ENCODE results near the gene FAM184A.

The FAM184A gene

DNA sequence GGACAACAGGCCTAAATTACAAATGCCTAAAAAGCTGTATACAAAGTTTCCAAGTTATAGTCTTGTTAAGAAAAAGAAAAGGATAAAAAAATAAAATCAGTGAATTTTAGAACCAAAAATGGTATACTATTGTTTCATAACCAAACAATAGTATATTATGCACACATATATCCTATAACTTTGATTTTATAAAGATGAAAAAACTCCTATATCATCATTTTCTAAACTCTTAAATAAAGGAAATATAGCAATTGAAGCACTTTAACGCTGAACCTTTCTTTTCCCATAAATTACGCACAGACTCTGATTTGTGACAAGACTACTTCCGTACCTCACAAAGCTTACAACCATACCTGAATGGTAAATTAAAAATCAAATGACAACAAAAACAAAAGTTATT lies 107.6 kb downstream of the FAM184A start:
- no peaks in the 10 kb centered on the region for H3K36me3 ChIP-seq (ENCODE audit: insufficient read depth, low read length)
- no peak overlapping the region for H3K9ac ChIP-seq (ENCODE audit: low read depth, low read length, poor library complexity, severe bottlenecking)
- no peaks in the 10 kb centered on the region for H3K9me3 ChIP-seq (ENCODE audit: insufficient read depth, low read depth, low read length)
- H3K4me1 ChIP-seq (ENCODE audit: insufficient read depth, low read length, poor library complexity, severe bottlenecking): no peaks in the 10 kb centered on the region
- no peak overlapping the region for H3K4me2 ChIP-seq (ENCODE audit: low read depth, low read length, poor library complexity, severe bottlenecking)
- no peaks in the 10 kb centered on the region for H4K20me1 ChIP-seq (ENCODE audit: insufficient read depth, low read length, poor library complexity, severe bottlenecking)
- no peak overlapping the region for H3K4me3 ChIP-seq (ENCODE audit: low read length, poor library complexity, severe bottlenecking)
- H2AFZ ChIP-seq (ENCODE audit: low read length): no peak overlapping the region
- H3F3A ChIP-seq (ENCODE audit: low read depth): no peaks in the 10 kb centered on the region
- H3K27me3 ChIP-seq (ENCODE audit: insufficient read depth, low read length, poor library complexity, severe bottlenecking): no peaks in the 10 kb centered on the region
- H3K9me2 ChIP-seq (replicated peaks; ENCODE audit: low read depth, low read length): no peaks in the 10 kb centered on the region
- H3K79me2 ChIP-seq (ENCODE audit: insufficient read depth, low read length): no peaks in the 10 kb centered on the region
- no peak for TF ChIP-seq EZH2phosphoT487 (IDR thresholded peaks at IDR 0.05; ENCODE audit: borderline replicate concordance)
- TF ChIP-seq, protein P1, sequence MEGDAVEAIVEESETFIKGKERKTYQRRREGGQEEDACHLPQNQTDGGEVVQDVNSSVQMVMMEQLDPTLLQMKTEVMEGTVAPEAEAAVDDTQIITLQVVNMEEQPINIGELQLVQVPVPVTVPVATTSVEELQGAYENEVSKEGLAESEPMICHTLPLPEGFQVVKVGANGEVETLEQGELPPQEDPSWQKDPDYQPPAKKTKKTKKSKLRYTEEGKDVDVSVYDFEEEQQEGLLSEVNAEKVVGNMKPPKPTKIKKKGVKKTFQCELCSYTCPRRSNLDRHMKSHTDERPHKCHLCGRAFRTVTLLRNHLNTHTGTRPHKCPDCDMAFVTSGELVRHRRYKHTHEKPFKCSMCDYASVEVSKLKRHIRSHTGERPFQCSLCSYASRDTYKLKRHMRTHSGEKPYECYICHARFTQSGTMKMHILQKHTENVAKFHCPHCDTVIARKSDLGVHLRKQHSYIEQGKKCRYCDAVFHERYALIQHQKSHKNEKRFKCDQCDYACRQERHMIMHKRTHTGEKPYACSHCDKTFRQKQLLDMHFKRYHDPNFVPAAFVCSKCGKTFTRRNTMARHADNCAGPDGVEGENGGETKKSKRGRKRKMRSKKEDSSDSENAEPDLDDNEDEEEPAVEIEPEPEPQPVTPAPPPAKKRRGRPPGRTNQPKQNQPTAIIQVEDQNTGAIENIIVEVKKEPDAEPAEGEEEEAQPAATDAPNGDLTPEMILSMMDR (conservative IDR thresholded peaks at IDR 0.05; ENCODE audit: low read length): no peak

GRCh38 chr6:118968416-118968815 lies 110.0 kb downstream of the FAM184A start:
- Histone ChIP-seq H3F3A (ENCODE audit: low read depth) (no peaks in the 10 kb centered on the region), H4K20me1 (ENCODE audit: insufficient read depth, low read length, poor library complexity, severe bottlenecking) (no peaks in the 10 kb centered on the region), H3K79me2 (ENCODE audit: insufficient read depth, low read length) (no peaks in the 10 kb centered on the region), H3K4me2 (ENCODE audit: low read depth, low read length, poor library complexity, severe bottlenecking) (no peak overlapping the region), H3K9me3 (ENCODE audit: insufficient read depth, low read depth, low read length) (no peaks in the 10 kb centered on the region), H3K9me2 (replicated peaks; ENCODE audit: low read depth, low read length) (no peaks in the 10 kb centered on the region), H3K36me3 (ENCODE audit: insufficient read depth, low read length) (no peaks in the 10 kb centered on the region), H3K4me1 (ENCODE audit: insufficient read depth, low read length, poor library complexity, severe bottlenecking) (no peaks in the 10 kb centered on the region), H2AFZ (ENCODE audit: low read length) (no peak overlapping the region), H3K4me3 (ENCODE audit: low read length, poor library complexity, severe bottlenecking) (no peak overlapping the region), H3K27me3 (ENCODE audit: insufficient read depth, low read length, poor library complexity, severe bottlenecking) (no peaks in the 10 kb centered on the region), H3K9ac (ENCODE audit: low read depth, low read length, poor library complexity, severe bottlenecking) (no peak overlapping the region)
- TF ChIP-seq, protein P1 (conservative IDR thresholded peaks at IDR 0.05; ENCODE audit: low read length): peak; percentile 63
- no peak for TF ChIP-seq EZH2phosphoT487 (IDR thresholded peaks at IDR 0.05; ENCODE audit: borderline replicate concordance)

GRCh38 chr6:118967239-118967638 lies 111.2 kb downstream of the FAM184A start:
- H3K79me2 ChIP-seq (ENCODE audit: insufficient read depth, low read length): no peaks in the 10 kb centered on the region
- H2AFZ ChIP-seq (ENCODE audit: low read length): 0 out of 2 replicates have a peak overlapping the region, but pooled peaks have one; percentile 12
- H3K9me3 ChIP-seq (ENCODE audit: insufficient read depth, low read depth, low read length): no peaks in the 10 kb centered on the region
- H3K27me3 ChIP-seq (ENCODE audit: insufficient read depth, low read length, poor library complexity, severe bottlenecking): no peaks in the 10 kb centered on the region
- no peaks in the 10 kb centered on the region for H3K9me2 ChIP-seq (replicated peaks; ENCODE audit: low read depth, low read length)
- no peak overlapping the region for H3K4me3 ChIP-seq (ENCODE audit: low read length, poor library complexity, severe bottlenecking)
- H3K4me1 ChIP-seq (ENCODE audit: insufficient read depth, low read length, poor library complexity, severe bottlenecking): no peaks in the 10 kb centered on the region
- no peak for TF ChIP-seq EZH2phosphoT487 (IDR thresholded peaks at IDR 0.05; ENCODE audit: borderline replicate concordance)
- TF ChIP-seq, protein P1 (conservative IDR thresholded peaks at IDR 0.05; ENCODE audit: low read length): no peak
- H4K20me1 ChIP-seq (ENCODE audit: insufficient read depth, low read length, poor library complexity, severe bottlenecking): no peaks in the 10 kb centered on the region
- H3K9ac ChIP-seq (ENCODE audit: low read depth, low read length, poor library complexity, severe bottlenecking): no peak overlapping the region
- no peaks in the 10 kb centered on the region for H3F3A ChIP-seq (ENCODE audit: low read depth)
- H3K4me2 ChIP-seq (ENCODE audit: low read depth, low read length, poor library complexity, severe bottlenecking): no peak overlapping the region
- H3K36me3 ChIP-seq (ENCODE audit: insufficient read depth, low read length): no peaks in the 10 kb centered on the region

Measured in Loucy (cell line).